Measurements from ENCODE around the gene ATP8B1. TPM values are rescaled to one million over a fixed set of nuclear protein-coding genes. Genes with fewer than 3 reads are reported as not detected.

The ATP8B1 gene
- polyA plus RNA-seq, 2 of the 4 experiments (the other 2 are of a cell fraction), result 7.1 to 23.4 TPM

DNA sequence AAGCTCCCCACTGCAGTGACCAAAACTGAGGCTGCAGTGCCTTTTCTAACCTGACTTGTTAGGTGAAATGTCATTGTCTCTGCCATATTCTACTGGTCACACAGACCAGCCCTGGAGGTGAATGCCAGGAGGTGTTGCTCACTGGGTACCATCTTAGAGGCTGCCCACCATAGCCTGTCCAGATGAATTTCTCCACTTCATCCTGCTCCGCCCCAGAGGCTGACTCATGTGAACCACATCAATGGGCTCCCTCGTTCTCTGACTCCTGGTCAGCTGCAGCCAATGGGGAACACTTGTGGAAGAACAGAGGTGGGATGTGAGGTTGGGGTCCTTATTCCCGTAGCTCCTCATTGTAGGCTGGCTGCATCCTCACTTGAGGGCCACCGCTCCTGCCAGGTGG is 178.1 kb downstream of the ATP8B1 start:
- no peak for FAIRE-seq
- Histone ChIP-seq H3K9me3 (no peaks in the 10 kb centered on the region), H3K4me1 (peaks cover 5% of the 10 kb centered on the region; the same call in 2 of the 3 replicates), H3K4me2 (no peak overlapping the region), H3K4me3 (no peak overlapping the region), H3K27ac (no peak overlapping the region)
- POLR2A ChIA-PET, result interaction anchor here (0.6 kb wide), 1 partner anchor 126 kb away, joined by 3 read pairs; no protein-coding TSS in a partner anchor
- peak in 1 of 2 experiments; percentile 19 for DNase-seq (ENCODE audit: low read depth in 1 of 2, low spot score in 1 of 2)
- CTCF ChIA-PET, result interaction anchor here (0.7 kb wide), 1 partner anchor 44 kb away, joined by 3 read pairs; no protein-coding TSS in a partner anchor
- WGBS (ENCODE audit: missing lambda C conversion rate), result 65% methylated on average over 4 of the region's 4 CpGs
- no peak for ATAC-seq
- TF ChIP-seq BHLHE40 (IDR thresholded peaks at IDR 0.05; ENCODE audit: low read depth, low read length), result no peak
- TF ChIP-seq RCOR1 (IDR thresholded peaks at IDR 0.05; ENCODE audit: low read depth, low read length), result no peak
- no peak for TF ChIP-seq JUNB (IDR thresholded peaks at IDR 0.05)
- no peak for TF ChIP-seq PHF8 (IDR thresholded peaks at IDR 0.05; ENCODE audit: borderline replicate concordance, low read depth)
- TF ChIP-seq POLR2A (IDR thresholded peaks at IDR 0.05; ENCODE audit: low read length), result no peak
- no peak for TF ChIP-seq BCL3 (IDR thresholded peaks at IDR 0.05)
- TF ChIP-seq ZNF302 (CRISPR knock-in tag; IDR thresholded peaks at IDR 0.05), result no peak
- TF ChIP-seq FOXS1 (CRISPR knock-in tag; IDR thresholded peaks at IDR 0.05), result no peak
- TF ChIP-seq MYC (IDR thresholded peaks at IDR 0.05; ENCODE audit: borderline replicate concordance, low read length), result no peak
- TF ChIP-seq, protein P1, sequence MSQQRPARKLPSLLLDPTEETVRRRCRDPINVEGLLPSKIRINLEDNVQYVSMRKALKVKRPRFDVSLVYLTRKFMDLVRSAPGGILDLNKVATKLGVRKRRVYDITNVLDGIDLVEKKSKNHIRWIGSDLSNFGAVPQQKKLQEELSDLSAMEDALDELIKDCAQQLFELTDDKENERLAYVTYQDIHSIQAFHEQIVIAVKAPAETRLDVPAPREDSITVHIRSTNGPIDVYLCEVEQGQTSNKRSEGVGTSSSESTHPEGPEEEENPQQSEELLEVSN (IDR thresholded peaks at IDR 0.05; ENCODE audit: borderline replicate concordance, low read depth), result no peak
- no peak for TF ChIP-seq CBX2 (IDR thresholded peaks at IDR 0.05; ENCODE audit: borderline replicate concordance, low read depth)
- TF ChIP-seq NFE2L2 (conservative IDR thresholded peaks at IDR 0.05; ENCODE audit: low read length), result no peak
- TF ChIP-seq SREBF2 (IDR thresholded peaks at IDR 0.05), result no peak

GRCh38 chr18:57621246-57621604 is 181.9 kb downstream of the ATP8B1 start:
- H3K4me1 ChIP-seq, result peaks cover 9% of the 10 kb centered on the region; the same call in 2 of the 3 replicates
- ChIA-PET CTCF (interaction anchor here (0.6 to 2.0 kb wide), 3 partner anchors 9 to 501 kb away, joined by 3 to 6 read pairs (median 3); no protein-coding TSS in a partner anchor), POLR2A (interaction anchor here (0.7 to 1.0 kb wide), 4 partner anchors 9 to 293 kb away, joined by 3 to 14 read pairs (median 4); no protein-coding TSS in a partner anchor)
- DNase-seq (ENCODE audit: low read depth in 1 of 2, low spot score in 1 of 2) (no peak), ATAC-seq (peak; percentile 52 to 66; a peak in 5 of 6 replicates), FAIRE-seq (no peak)
- H3K4me3 ChIP-seq, result peak overlapping the region; percentile 69
- H3K27ac ChIP-seq, result peak overlapping the region; percentile 83 to 99
- TF ChIP-seq JUN (IDR thresholded peaks at IDR 0.05) (no peak), HOXB5 (CRISPR knock-in tag; IDR thresholded peaks at IDR 0.05) (no peak), TFCP2L1 (CRISPR knock-in tag; IDR thresholded peaks at IDR 0.05) (no peak), NFE2L2 (conservative IDR thresholded peaks at IDR 0.05; ENCODE audit: low read length) (no peak), CHD2 (IDR thresholded peaks at IDR 0.05; ENCODE audit: low read length, partially characterized antibody) (no peak), HDAC2 (IDR thresholded peaks at IDR 0.05) (no peak), ZFP36 (IDR thresholded peaks at IDR 0.05; ENCODE audit: borderline replicate concordance, partially characterized antibody) (no peak), RAD21 (conservative IDR thresholded peaks at IDR 0.05 in 1 of 2, IDR thresholded peaks at IDR 0.05 in 1 of 2) (no peak)
- TF ChIP-seq, protein P2, sequence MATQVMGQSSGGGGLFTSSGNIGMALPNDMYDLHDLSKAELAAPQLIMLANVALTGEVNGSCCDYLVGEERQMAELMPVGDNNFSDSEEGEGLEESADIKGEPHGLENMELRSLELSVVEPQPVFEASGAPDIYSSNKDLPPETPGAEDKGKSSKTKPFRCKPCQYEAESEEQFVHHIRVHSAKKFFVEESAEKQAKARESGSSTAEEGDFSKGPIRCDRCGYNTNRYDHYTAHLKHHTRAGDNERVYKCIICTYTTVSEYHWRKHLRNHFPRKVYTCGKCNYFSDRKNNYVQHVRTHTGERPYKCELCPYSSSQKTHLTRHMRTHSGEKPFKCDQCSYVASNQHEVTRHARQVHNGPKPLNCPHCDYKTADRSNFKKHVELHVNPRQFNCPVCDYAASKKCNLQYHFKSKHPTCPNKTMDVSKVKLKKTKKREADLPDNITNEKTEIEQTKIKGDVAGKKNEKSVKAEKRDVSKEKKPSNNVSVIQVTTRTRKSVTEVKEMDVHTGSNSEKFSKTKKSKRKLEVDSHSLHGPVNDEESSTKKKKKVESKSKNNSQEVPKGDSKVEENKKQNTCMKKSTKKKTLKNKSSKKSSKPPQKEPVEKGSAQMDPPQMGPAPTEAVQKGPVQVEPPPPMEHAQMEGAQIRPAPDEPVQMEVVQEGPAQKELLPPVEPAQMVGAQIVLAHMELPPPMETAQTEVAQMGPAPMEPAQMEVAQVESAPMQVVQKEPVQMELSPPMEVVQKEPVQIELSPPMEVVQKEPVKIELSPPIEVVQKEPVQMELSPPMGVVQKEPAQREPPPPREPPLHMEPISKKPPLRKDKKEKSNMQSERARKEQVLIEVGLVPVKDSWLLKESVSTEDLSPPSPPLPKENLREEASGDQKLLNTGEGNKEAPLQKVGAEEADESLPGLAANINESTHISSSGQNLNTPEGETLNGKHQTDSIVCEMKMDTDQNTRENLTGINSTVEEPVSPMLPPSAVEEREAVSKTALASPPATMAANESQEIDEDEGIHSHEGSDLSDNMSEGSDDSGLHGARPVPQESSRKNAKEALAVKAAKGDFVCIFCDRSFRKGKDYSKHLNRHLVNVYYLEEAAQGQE (IDR thresholded peaks at IDR 0.05), result no peak
- TF ChIP-seq, protein P3, sequence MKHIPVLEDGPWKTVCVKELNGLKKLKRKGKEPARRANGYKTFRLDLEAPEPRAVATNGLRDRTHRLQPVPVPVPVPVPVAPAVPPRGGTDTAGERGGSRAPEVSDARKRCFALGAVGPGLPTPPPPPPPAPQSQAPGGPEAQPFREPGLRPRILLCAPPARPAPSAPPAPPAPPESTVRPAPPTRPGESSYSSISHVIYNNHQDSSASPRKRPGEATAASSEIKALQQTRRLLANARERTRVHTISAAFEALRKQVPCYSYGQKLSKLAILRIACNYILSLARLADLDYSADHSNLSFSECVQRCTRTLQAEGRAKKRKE (CRISPR knock-in tag; IDR thresholded peaks at IDR 0.05; ENCODE audit: low read depth), result no peak
- TF ChIP-seq, protein P4, sequence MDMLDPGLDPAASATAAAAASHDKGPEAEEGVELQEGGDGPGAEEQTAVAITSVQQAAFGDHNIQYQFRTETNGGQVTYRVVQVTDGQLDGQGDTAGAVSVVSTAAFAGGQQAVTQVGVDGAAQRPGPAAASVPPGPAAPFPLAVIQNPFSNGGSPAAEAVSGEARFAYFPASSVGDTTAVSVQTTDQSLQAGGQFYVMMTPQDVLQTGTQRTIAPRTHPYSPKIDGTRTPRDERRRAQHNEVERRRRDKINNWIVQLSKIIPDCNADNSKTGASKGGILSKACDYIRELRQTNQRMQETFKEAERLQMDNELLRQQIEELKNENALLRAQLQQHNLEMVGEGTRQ (IDR thresholded peaks at IDR 0.05), result no peak
- TF ChIP-seq, protein P5, sequence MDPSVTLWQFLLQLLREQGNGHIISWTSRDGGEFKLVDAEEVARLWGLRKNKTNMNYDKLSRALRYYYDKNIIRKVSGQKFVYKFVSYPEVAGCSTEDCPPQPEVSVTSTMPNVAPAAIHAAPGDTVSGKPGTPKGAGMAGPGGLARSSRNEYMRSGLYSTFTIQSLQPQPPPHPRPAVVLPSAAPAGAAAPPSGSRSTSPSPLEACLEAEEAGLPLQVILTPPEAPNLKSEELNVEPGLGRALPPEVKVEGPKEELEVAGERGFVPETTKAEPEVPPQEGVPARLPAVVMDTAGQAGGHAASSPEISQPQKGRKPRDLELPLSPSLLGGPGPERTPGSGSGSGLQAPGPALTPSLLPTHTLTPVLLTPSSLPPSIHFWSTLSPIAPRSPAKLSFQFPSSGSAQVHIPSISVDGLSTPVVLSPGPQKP (IDR thresholded peaks at IDR 0.05; ENCODE audit: low read depth, low read length), result no peak
- TF ChIP-seq, protein P1 (IDR thresholded peaks at IDR 0.05; ENCODE audit: borderline replicate concordance, low read depth), result no peak
- 0% methylated on average over 17 of the region's 20 CpGs for WGBS (ENCODE audit: missing lambda C conversion rate)
- no peaks in the 10 kb centered on the region for H3K9me3 ChIP-seq
- peak overlapping the region; percentile 77 for H3K4me2 ChIP-seq

Data from A549 (cell line).